Subcutaneous adipose tissue (tissue), 4 donors: ENCODE measurements around the gene RNF20. TPM values are rescaled to one million over a fixed set of nuclear protein-coding genes. Genes with fewer than 3 reads are reported as not detected.

Source experiments
- total RNA-seq, 4 donors: library from RNA; depleted of rRNA; stranded (reverse); fragments of >200 nt; gene quantifications; one replicate each; pipeline ENCODE4 v1.1.0, GENCODE V29; 2016
- TF ChIP-seq, protein P1 (sequence below): fragments of 450-650 bp; IDR thresholded peaks from one replicate; pipeline ENCODE4 v1.5.1; 2016; ENCODE audit warnings: low read depth, mild to moderate bottlenecking, control low read depth, antibody characterized with exemption, moderate library complexity

RNF20 gene
- total RNA-seq, 4 donors from 2014 or later = 21.5 to 23.2 (median 22.9) TPM

DNA sequence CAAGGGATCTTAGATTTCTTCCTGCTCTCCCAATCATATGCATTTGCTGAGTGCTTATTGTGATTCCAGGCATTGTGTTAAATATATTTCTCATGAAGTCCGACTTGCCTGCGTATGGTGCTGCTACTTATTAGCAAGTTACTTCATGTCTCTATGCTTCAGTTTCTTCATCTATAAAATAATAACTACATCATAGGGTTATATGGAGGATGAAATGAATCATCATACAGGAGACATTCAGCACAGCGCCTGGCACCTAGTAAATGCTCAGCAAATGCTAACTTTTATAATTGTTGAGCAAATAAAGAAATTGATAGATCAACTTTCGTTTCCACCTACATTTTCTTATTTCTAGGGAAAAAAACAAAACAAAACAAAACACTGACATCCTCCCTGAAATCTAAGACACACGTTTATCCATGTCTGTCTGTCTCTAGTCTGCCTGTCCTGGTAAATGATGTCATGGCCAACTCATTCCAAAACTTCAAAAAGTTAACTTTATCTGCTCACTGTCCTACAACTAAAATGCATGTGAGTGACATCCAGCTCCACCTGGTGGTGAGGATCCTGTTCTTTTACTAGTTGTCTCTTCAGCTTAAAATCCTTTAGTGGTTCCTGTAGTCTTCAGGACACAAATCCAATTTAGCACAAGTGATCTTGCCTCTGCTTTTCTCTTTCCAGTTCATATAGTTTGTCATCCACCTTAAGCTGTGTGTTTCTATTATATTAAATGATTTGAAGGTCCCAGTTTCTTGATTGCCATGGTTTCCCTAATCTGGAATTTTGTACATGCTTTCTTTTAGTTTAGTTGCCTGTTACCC, 33.5 kb downstream of the RNF20 start:
- TF ChIP-seq, protein P1, sequence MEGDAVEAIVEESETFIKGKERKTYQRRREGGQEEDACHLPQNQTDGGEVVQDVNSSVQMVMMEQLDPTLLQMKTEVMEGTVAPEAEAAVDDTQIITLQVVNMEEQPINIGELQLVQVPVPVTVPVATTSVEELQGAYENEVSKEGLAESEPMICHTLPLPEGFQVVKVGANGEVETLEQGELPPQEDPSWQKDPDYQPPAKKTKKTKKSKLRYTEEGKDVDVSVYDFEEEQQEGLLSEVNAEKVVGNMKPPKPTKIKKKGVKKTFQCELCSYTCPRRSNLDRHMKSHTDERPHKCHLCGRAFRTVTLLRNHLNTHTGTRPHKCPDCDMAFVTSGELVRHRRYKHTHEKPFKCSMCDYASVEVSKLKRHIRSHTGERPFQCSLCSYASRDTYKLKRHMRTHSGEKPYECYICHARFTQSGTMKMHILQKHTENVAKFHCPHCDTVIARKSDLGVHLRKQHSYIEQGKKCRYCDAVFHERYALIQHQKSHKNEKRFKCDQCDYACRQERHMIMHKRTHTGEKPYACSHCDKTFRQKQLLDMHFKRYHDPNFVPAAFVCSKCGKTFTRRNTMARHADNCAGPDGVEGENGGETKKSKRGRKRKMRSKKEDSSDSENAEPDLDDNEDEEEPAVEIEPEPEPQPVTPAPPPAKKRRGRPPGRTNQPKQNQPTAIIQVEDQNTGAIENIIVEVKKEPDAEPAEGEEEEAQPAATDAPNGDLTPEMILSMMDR = no peak

GRCh38 chr9:101567725-101568350, 34.2 kb downstream of the RNF20 start:
- TF ChIP-seq, protein P1 = no peak

DNA sequence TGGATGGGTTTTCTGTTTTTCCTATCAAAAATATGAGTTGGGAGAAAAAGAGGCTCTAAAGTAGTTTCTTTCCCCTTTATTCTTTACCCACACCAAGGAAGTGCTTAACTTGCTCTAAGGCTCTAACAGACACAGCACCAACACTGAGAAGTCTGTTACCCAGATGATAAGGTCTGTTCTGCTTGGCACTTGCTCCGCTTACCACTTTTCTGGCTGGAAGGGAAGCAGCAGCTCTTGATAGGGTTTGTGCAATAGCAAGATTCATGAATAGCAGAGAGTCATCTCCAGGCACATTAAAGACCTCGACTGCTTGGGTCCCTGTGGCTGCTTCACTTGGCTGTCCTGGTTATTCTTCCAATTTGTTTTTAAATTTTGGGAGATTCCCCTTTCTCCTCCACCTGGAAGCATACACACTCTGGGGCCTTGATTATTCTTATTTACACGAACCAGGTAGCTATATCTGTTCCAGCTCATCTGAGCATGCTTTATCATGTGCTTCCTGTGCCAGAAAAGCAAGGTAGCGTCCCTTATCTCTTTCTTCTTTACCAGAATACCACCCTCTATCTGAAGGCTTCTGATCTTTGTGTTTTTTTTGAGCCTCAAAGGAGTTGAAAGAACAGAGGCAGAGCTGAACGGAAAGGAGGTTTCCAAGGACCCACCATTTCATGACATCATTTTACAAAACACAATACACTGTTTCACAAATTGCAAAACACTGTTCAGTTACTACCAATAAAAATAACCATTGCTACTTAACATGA, 36.3 kb downstream of the RNF20 start:
- TF ChIP-seq, protein P1 = no peak

DNA sequence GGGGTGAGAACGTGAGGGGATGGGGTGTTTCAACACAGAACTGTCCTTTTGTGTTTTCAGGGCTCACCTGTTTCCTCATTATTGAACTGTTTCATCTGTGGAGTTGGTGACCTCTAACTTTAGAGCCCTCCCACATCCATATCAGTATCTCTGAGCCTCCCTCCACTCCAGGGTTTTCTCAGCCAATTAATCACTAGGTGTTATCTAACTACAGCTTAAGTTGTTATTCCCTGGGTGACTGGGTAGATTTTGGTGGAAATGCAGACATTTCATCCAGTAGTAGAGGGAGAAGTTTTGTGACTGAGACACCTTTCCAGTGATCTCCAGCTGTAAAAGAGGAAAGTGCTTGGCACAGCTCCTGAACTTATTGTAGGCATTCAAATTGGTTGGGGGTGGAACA, 37.5 kb downstream of the RNF20 start:
- TF ChIP-seq, protein P1 = no peak

DNA sequence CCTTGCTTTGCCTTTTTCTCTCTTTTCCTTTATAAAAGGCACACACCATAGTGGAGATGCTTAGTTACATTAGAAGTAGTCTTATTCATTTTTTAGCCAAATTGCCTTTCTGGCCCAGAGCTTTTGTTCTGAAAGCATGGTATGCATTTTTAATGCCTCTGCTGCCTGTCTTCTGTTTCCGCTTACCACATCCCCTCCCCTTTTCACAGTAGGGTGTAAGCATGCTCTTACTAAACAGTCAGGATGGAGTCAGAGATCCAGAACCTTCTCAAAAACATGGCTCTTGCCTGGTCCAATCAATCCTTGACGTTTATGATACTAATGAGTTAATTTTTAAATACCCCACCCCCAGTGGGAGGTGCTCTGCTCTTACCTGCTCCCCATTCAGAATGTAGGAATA, 38.7 kb downstream of the RNF20 start:
- TF ChIP-seq, protein P1 = no peak

- TF ChIP-seq, protein P1 = no peak
Observed at GRCh38 chr9:101574731-101575333, 41.2 kb downstream of the RNF20 start.
